Measurements from ENCODE around the gene CALML3. TPM values are rescaled to one million over a fixed set of nuclear protein-coding genes. Genes with fewer than 3 reads are reported as not detected.

The CALML3 gene
- total and polyA plus RNA-seq, 2 of the 13 experiments (the other 11 are each of a cell fraction or from before 2014, with no cell fraction given): not detected

DNA sequence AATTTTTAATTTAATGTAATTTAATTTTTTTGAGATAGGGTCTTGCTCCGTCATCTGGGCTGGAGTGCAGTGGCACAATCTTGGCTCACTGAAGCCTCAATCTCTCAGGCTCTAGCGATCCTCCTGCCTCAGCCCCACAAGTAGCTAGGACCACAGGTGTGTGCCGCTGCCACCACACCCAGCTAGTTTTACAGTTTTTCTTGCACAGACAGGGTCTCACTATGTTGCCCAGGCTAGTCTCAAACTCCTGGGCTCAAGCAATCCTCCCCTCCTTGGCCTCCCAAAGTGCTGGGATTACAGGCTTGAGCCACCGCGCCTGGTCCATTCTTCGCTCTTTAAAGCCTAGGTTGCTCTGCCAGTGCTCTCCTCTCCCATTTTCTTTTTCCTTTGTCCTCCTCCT is 12.9 kb downstream of the CALML3 start:
- 92% methylated on average over 6 of the region's 6 CpGs for WGBS (ENCODE audit: low lambda C conversion rate)
- intact Hi-C loops (cut with micrococcal nuclease; ENCODE audit: unreplicated experiment) (no loop called here), in situ Hi-C loops (cut with HindIII; ENCODE audit: extremely low pct_ligation_motif_present, low pct_unique_long_range_greater_than_20kb) (no loop called here)
- H3K9ac ChIP-seq (ENCODE audit: insufficient read depth, low read depth, low read length): no peak overlapping the region
- H4K20me1 ChIP-seq (ENCODE audit: insufficient read depth, low read length): no peaks in the 10 kb centered on the region
- no peak overlapping the region for H2AFZ ChIP-seq (ENCODE audit: low read length)
- TF ChIP-seq ZNF124 (CRISPR knock-in tag; IDR thresholded peaks at IDR 0.05): no peak
- no peak for TF ChIP-seq ZNF788 (CRISPR knock-in tag; IDR thresholded peaks at IDR 0.05; ENCODE audit: borderline replicate concordance)
- TF ChIP-seq, protein P1, sequence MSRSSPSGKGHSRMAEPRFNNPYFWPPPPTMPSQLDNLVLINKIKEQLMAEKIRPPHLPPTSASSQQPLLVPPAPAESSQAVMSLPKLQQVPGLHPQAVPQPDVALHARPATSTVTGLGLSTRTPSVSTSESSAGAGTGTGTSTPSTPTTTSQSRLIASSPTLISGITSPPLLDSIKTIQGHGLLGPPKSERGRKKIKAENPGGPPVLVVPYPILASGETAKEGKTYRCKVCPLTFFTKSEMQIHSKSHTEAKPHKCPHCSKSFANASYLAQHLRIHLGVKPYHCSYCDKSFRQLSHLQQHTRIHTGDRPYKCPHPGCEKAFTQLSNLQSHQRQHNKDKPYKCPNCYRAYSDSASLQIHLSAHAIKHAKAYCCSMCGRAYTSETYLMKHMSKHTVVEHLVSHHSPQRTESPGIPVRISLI (CRISPR knock-in tag; IDR thresholded peaks at IDR 0.05; ENCODE audit: borderline replicate concordance): no peak
- no peak for TF ChIP-seq RAD21 (CRISPR knock-in tag; IDR thresholded peaks at IDR 0.05)
- TF ChIP-seq ZNF644 (CRISPR knock-in tag; IDR thresholded peaks at IDR 0.05; ENCODE audit: low read depth): no peak
- TF ChIP-seq, protein P2, sequence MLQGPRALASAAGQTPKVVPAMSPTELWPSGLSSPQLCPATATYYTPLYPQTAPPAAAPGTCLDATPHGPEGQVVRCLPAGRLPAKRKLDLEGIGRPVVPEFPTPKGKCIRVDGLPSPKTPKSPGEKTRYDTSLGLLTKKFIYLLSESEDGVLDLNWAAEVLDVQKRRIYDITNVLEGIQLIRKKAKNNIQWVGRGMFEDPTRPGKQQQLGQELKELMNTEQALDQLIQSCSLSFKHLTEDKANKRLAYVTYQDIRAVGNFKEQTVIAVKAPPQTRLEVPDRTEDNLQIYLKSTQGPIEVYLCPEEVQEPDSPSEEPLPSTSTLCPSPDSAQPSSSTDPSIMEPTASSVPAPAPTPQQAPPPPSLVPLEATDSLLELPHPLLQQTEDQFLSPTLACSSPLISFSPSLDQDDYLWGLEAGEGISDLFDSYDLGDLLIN (CRISPR knock-in tag; IDR thresholded peaks at IDR 0.05; ENCODE audit: borderline replicate concordance): no peak
- no peak for TF ChIP-seq KDM2A (CRISPR knock-in tag; IDR thresholded peaks at IDR 0.05; ENCODE audit: borderline replicate concordance, low read depth)
- no peak for TF ChIP-seq TMF1 (CRISPR knock-in tag; IDR thresholded peaks at IDR 0.05; ENCODE audit: low read depth)
- no peak for TF ChIP-seq HCFC1 (IDR thresholded peaks at IDR 0.05; ENCODE audit: low read depth, low read length)
- TF ChIP-seq ZNF160 (CRISPR knock-in tag; IDR thresholded peaks at IDR 0.05): no peak
- TF ChIP-seq TP53 (CRISPR knock-in tag; conservative IDR thresholded peaks at IDR 0.05): no peak
- TF ChIP-seq, protein P3, sequence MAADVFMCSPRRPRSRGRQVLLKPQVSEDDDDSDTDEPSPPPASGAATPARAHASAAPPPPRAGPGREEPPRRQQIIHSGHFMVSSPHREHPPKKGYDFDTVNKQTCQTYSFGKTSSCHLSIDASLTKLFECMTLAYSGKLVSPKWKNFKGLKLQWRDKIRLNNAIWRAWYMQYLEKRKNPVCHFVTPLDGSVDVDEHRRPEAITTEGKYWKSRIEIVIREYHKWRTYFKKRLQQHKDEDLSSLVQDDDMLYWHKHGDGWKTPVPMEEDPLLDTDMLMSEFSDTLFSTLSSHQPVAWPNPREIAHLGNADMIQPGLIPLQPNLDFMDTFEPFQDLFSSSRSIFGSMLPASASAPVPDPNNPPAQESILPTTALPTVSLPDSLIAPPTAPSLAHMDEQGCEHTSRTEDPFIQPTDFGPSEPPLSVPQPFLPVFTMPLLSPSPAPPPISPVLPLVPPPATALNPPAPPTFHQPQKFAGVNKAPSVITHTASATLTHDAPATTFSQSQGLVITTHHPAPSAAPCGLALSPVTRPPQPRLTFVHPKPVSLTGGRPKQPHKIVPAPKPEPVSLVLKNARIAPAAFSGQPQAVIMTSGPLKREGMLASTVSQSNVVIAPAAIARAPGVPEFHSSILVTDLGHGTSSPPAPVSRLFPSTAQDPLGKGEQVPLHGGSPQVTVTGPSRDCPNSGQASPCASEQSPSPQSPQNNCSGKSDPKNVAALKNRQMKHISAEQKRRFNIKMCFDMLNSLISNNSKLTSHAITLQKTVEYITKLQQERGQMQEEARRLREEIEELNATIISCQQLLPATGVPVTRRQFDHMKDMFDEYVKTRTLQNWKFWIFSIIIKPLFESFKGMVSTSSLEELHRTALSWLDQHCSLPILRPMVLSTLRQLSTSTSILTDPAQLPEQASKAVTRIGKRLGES (CRISPR knock-in tag; IDR thresholded peaks at IDR 0.05; ENCODE audit: borderline replicate concordance): no peak
- no peak for TF ChIP-seq PPARG (CRISPR knock-in tag; conservative IDR thresholded peaks at IDR 0.05)
- no peak for TF ChIP-seq ZNF552 (CRISPR knock-in tag; IDR thresholded peaks at IDR 0.05; ENCODE audit: borderline replicate concordance)
- no peak for TF ChIP-seq HNF4A (CRISPR knock-in tag; IDR thresholded peaks at IDR 0.05)
- no peak for TF ChIP-seq IKZF4 (CRISPR knock-in tag; IDR thresholded peaks at IDR 0.05; ENCODE audit: borderline replicate concordance, low read depth, not compliant biosample characterization)
- no peak for TF ChIP-seq ZNF251 (CRISPR knock-in tag; IDR thresholded peaks at IDR 0.05)
- TF ChIP-seq KAT2B (IDR thresholded peaks at IDR 0.05; ENCODE audit: borderline replicate concordance, low read depth, low read length): no peak
- TF ChIP-seq PHB2 (IDR thresholded peaks at IDR 0.05; ENCODE audit: partially characterized antibody): no peak
- no TSS peak for BruUV-seq (replicated peaks)
- H3K4me3 ChIP-seq (replicated peaks in 1 of 3; ENCODE audit: insufficient read depth in 1 of 3, low read depth in 2 of 3, low read length in 3 of 3): no peak overlapping the region
- H3K27me3 ChIP-seq (ENCODE audit: control insufficient read depth in 1 of 2, insufficient read depth in 2 of 2, low read length in 2 of 2): no peaks in the 10 kb centered on the region
- CTCF ChIA-PET (ENCODE audit: low intra/inter-chr PET ratio, low total read pairs): no interaction called here
- H3K36me3 ChIP-seq (replicated peaks in 1 of 2; ENCODE audit: control insufficient read depth in 1 of 2, insufficient read depth in 2 of 2, low read length in 2 of 2): no peaks in the 10 kb centered on the region
- no peak for ATAC-seq
- no peak for DNase-seq (ENCODE audit: low spot score)
- H3K27ac ChIP-seq (ENCODE audit: extremely low read length, insufficient read depth, low read length): no peak overlapping the region
- H3K79me2 ChIP-seq (ENCODE audit: insufficient read depth, low read length): no peaks in the 10 kb centered on the region
- POLR2A ChIA-PET: interaction anchor here (2.4 kb wide), 1 partner anchor 10 kb away, joined by 14 read pairs; no protein-coding TSS in a partner anchor
- FAIRE-seq: no peak
- H3K4me1 ChIP-seq (ENCODE audit: insufficient read depth, low read length): peaks cover 71% of the 10 kb centered on the region
- no peak overlapping the region for H3K4me2 ChIP-seq (ENCODE audit: low read depth, low read length)
- H3K9me3 ChIP-seq (ENCODE audit: low read length): peaks cover 9% of the 10 kb centered on the region

Measured in HepG2 (cell line).